OCI-LY3 (cell line): ENCODE results near the gene SRP14.
A peak's percentile ranks its signal among the peaks of the same experiment; 100 is the strongest.

ENCODE experiments used
- H2AFZ ChIP-seq: fragments of 200-600, 300-600 bp; shearing (Covaris generic); 2 replicates; pipeline ENCODE4 v1.6.0; 2014; ENCODE audit warnings: antibody characterized with exemption, low read depth, low read length
- H3K27ac ChIP-seq: fragments of 200-600, 300-600 bp; sonication (generic); 2 replicates; pipeline ENCODE4 v1.5.1; 2014; ENCODE audit warnings: mild to moderate bottlenecking, low read length, moderate library complexity, mixed read lengths
- H3K27me3 ChIP-seq: fragments of 200-600, 300-600 bp; sonication (generic); 2 replicates; pipeline ENCODE4 v1.6.1; 2014; ENCODE audit warnings: low read depth, low read length, mixed read lengths
- H3K36me3 ChIP-seq: fragments of 200-600, 300-600 bp; sonication (generic); replicated peaks from 2 replicates; pipeline ENCODE3; 2014; ENCODE audit warnings: low read depth, low read length, mixed read lengths
- H3K4me1 ChIP-seq: fragments of 300-600, 200-600 bp; sonication (generic); 2 replicates; pipeline ENCODE4 v1.6.1; 2014; ENCODE audit warnings: low read length, mixed read lengths
- H3K4me2 ChIP-seq: fragments of 200-600, 300-600 bp; sonication (generic); 2 replicates; pipeline ENCODE4 v1.6.1; 2014; ENCODE audit warnings: low read length, mixed read lengths
- H3K4me3 ChIP-seq: fragments of 300-600, 200-600 bp; sonication (generic); 2 replicates; pipeline ENCODE4 v1.5.1; 2014; ENCODE audit warnings: antibody characterized with exemption, mild to moderate bottlenecking, low read length, moderate library complexity
- H3K79me2 ChIP-seq: fragments of 300-600, 200-600 bp; shearing (Covaris generic); 2 replicates; pipeline ENCODE4 v1.6.1; 2014; ENCODE audit warnings: mild to moderate bottlenecking, low read length, mixed read lengths
- H3K9ac ChIP-seq: fragments of 300-600, 200-600 bp; shearing (Covaris generic); 2 replicates; pipeline ENCODE4 v1.6.0; 2014; ENCODE audit warnings: mild to moderate bottlenecking, low read length, moderate library complexity
- H3K9me3 ChIP-seq: fragments of 200-600, 300-600 bp; shearing (Covaris generic); 2 replicates; pipeline ENCODE4 v1.6.1; 2014; ENCODE audit warnings: low read length, mixed read lengths; ENCODE audit not compliant: insufficient read depth
- H4K20me1 ChIP-seq: fragments of 200-600, 300-600 bp; sonication (generic); 2 replicates; pipeline ENCODE4 v1.6.1; 2016; ENCODE audit warnings: low read length, mixed read lengths; ENCODE audit not compliant: insufficient read depth
- EZH2phosphoT487 ChIP-seq: fragments of 200-600 bp; shearing (Covaris generic); IDR thresholded peaks from 2 replicates; pipeline ENCODE4 v1.6.1; 2018; ENCODE audit warnings: antibody characterized with exemption, mixed run types, low read depth
- TF ChIP-seq, protein P1 (sequence below): fragments of 200-600, 300-600 bp; sonication (generic); IDR thresholded peaks from 2 replicates; pipeline ENCODE4 v1.5.1; 2014; ENCODE audit warnings: antibody characterized with exemption, low read length, low read depth

SRP14 gene

GRCh38 chr15:40085266-40085665 is 46.3 kb upstream of the SRP14 start:
- no peak overlapping the region for H3K4me3 ChIP-seq
- peaks cover 29% of the 10 kb centered on the region for H3K4me1 ChIP-seq
- no peak overlapping the region for H3K4me2 ChIP-seq
- no peak for TF ChIP-seq EZH2phosphoT487
- TF ChIP-seq, protein P1, sequence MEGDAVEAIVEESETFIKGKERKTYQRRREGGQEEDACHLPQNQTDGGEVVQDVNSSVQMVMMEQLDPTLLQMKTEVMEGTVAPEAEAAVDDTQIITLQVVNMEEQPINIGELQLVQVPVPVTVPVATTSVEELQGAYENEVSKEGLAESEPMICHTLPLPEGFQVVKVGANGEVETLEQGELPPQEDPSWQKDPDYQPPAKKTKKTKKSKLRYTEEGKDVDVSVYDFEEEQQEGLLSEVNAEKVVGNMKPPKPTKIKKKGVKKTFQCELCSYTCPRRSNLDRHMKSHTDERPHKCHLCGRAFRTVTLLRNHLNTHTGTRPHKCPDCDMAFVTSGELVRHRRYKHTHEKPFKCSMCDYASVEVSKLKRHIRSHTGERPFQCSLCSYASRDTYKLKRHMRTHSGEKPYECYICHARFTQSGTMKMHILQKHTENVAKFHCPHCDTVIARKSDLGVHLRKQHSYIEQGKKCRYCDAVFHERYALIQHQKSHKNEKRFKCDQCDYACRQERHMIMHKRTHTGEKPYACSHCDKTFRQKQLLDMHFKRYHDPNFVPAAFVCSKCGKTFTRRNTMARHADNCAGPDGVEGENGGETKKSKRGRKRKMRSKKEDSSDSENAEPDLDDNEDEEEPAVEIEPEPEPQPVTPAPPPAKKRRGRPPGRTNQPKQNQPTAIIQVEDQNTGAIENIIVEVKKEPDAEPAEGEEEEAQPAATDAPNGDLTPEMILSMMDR, result no peak
- H3K9me3 ChIP-seq, result no peaks in the 10 kb centered on the region
- H2AFZ ChIP-seq, result no peak overlapping the region
- H3K27ac ChIP-seq, result no peak overlapping the region
- H4K20me1 ChIP-seq, result peaks cover 13% of the 10 kb centered on the region
- H3K79me2 ChIP-seq, result no peaks in the 10 kb centered on the region
- peaks cover 16% of the 10 kb centered on the region for H3K36me3 ChIP-seq
- H3K9ac ChIP-seq, result no peak overlapping the region
- no peaks in the 10 kb centered on the region for H3K27me3 ChIP-seq

- Histone ChIP-seq H3K9me3 (no peaks in the 10 kb centered on the region), H3K4me1 (peaks cover 32% of the 10 kb centered on the region), H3K9ac (no peak overlapping the region), H3K27me3 (no peaks in the 10 kb centered on the region), H3K4me2 (no peak overlapping the region), H3K4me3 (no peak overlapping the region), H2AFZ (no peak overlapping the region), H4K20me1 (peaks cover 7% of the 10 kb centered on the region), H3K36me3 (peaks cover 10% of the 10 kb centered on the region), H3K79me2 (no peaks in the 10 kb centered on the region), H3K27ac (no peak overlapping the region)
- TF ChIP-seq EZH2phosphoT487, result no peak
- TF ChIP-seq, protein P1, result no peak
Measured at GRCh38 chr15:40084650-40085049, 45.7 kb upstream of the SRP14 start.

DNA sequence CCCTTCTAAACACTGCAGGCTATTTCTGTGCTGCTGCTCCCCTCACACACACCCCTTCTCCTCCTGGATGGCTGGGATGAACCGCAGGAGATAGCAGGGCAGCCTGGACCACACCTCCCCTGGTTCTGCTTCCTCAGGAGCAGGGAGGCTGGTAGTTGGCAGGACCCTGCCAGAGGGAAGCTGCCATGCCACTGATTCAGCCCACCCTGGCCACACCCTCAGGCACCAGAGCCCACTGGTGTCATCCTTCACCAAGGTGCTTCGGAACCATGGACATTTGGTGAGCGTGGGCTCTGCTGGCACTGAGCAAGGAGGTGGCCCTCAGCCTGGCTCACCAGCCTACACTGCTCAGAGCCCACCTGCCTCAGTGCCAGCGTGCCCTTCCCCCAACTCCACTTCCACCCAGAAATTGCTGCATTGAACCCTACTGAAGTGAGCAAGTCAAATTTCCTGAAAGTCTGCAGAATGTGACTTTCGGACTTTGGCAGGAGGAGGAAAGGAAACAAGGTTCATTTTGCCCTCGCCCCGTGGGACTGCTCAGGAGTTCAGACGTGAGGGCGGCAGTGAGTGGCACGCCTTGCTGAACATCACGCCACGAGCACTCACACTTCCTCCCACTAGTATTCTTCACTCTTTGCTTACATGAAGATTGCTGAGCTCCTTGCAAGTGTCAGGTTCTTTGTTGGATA is 43.4 kb upstream of the SRP14 start:
- H3K27me3 ChIP-seq, result no peaks in the 10 kb centered on the region
- peak overlapping the region; percentile 79 for H3K4me2 ChIP-seq
- peak overlapping the region; percentile 58; the same call in 1 of the 2 replicates for H3K9ac ChIP-seq
- H4K20me1 ChIP-seq, result no peaks in the 10 kb centered on the region
- H3K4me3 ChIP-seq, result peak overlapping the region; percentile 66
- no peaks in the 10 kb centered on the region for H3K79me2 ChIP-seq
- H3K27ac ChIP-seq, result no peak overlapping the region
- no peaks in the 10 kb centered on the region for H3K9me3 ChIP-seq
- H2AFZ ChIP-seq, result peak overlapping the region; percentile 85; the same call in 1 of the 2 replicates
- no peaks in the 10 kb centered on the region for H3K36me3 ChIP-seq
- TF ChIP-seq, protein P1, result no peak
- TF ChIP-seq EZH2phosphoT487, result no peak
- peaks cover 32% of the 10 kb centered on the region for H3K4me1 ChIP-seq

- Histone ChIP-seq H3K4me1 (peaks cover 32% of the 10 kb centered on the region), H3K4me3 (peak overlapping the region; percentile 66), H3K9ac (peak overlapping the region; percentile 58), H3K36me3 (no peaks in the 10 kb centered on the region), H3K27ac (no peak overlapping the region), H3K9me3 (no peaks in the 10 kb centered on the region), H3K27me3 (no peaks in the 10 kb centered on the region), H2AFZ (peak overlapping the region; percentile 85), H3K4me2 (peak overlapping the region; percentile 79), H3K79me2 (no peaks in the 10 kb centered on the region), H4K20me1 (no peaks in the 10 kb centered on the region)
- no peak for TF ChIP-seq EZH2phosphoT487
- TF ChIP-seq, protein P1, result no peak
Measured at GRCh38 chr15:40081691-40082194, 42.8 kb upstream of the SRP14 start.
